Ovary (tissue), 3 donors: ENCODE data around the gene CRHR1.

ENCODE experiments used
- CTCF ChIP-seq, 3 donors: fragments of 450-650 bp in 2 of 3; fragments of 200-600 bp in 1 of 3; IDR thresholded peaks; one replicate each; pipeline versions ENCODE4 v1.5.1 to v1.8.0; 2016 to 2022; ENCODE audit warnings: antibody characterized with exemption in 3 of 3, mild to moderate bottlenecking in 1 of 3
- EP300 ChIP-seq: sonication (generic); formaldehyde crosslinking; IDR thresholded peaks from one replicate; pipeline ENCODE4 v1.6.1; 2017; ENCODE audit warnings: antibody characterized with exemption
- POLR2A ChIP-seq: fragments of 450-650 bp; IDR thresholded peaks from one replicate; pipeline ENCODE4 v1.6.1; 2017; ENCODE audit warnings: antibody characterized with exemption, mild to moderate bottlenecking, moderate library complexity
- donor health status: DM: no; HTN: no; CAD: no.

- no peak for TF ChIP-seq POLR2A
- no peak for TF ChIP-seq CTCF (IDR thresholded peaks at IDR 0.05)
- no peak for TF ChIP-seq EP300
These were observed 13.4 kb upstream of the CRHR1 start for GRCh38 chr17:45770632-45771270.
